H1 (cell line): ENCODE data around the gene KLHL26. TPM values are rescaled to one million over a fixed set of nuclear protein-coding genes. Genes with fewer than 3 reads are reported as not detected.

Source experiments
- CTCF ChIA-PET: fragments of 300-600 bp; sonication (Branson Sonifier 250); formaldehyde crosslinking; loops from one replicate; lab custom pipeline; 2021; ENCODE audit not compliant: partially characterized antibody; lab: Charles Lee
- POLR2A ChIA-PET: fragments of 300-600 bp; sonication (Branson Sonifier 250); formaldehyde crosslinking; loops from one replicate; lab custom pipeline; 2021; ENCODE audit warnings: inconsistent platforms; ENCODE audit not compliant: partially characterized antibody; lab: Charles Lee
- DNase-seq, 2 experiments: peaks; one replicate each; pipeline versions ENCODE4 v3.0.0 to v3.0.0-alpha.2; 2010 to 2022; ENCODE audit warnings: low spot score in 2 of 2, low read depth in 1 of 2, mixed read lengths in 1 of 2
- FAIRE-seq: peaks from 2 replicates; lab custom pipeline; 2011; peaks lifted over from hg19 to GRCh38; lab: Jason Lieb, UNC
- H2AFZ ChIP-seq: 2 replicates; pipeline ENCODE4 v1.8.1; 2012; ENCODE audit warnings: low read length, inconsistent platforms
- H2AK5ac ChIP-seq: 2 replicates; pipeline ENCODE4 v1.6.1; 2013; ENCODE audit warnings: low read depth, low read length
- H2BK120ac ChIP-seq: replicated peaks from 2 replicates; pipeline ENCODE3; 2013; ENCODE audit warnings: low read depth, low read length, inconsistent platforms
- H2BK12ac ChIP-seq: 2 replicates; pipeline ENCODE4 v1.6.1; 2013; ENCODE audit warnings: low read depth, low read length
- H2BK15ac ChIP-seq: 2 replicates; pipeline ENCODE4 v1.6.1; 2013; ENCODE audit warnings: low read length
- H2BK20ac ChIP-seq: 2 replicates; pipeline ENCODE4 v1.6.1; 2013; ENCODE audit warnings: low read length
- H2BK5ac ChIP-seq: 2 replicates; pipeline ENCODE4 v1.6.1; 2013; ENCODE audit warnings: low read depth, low read length
- H3K14ac ChIP-seq: 2 replicates; pipeline ENCODE4 v1.6.1; 2013; ENCODE audit warnings: inconsistent platforms; ENCODE audit not compliant: insufficient read length
- H3K18ac ChIP-seq: 2 replicates; pipeline ENCODE4 v1.6.1; 2013; ENCODE audit warnings: low read length; ENCODE audit errors: extremely low read depth
- H3K23ac ChIP-seq: 2 replicates; pipeline ENCODE4 v1.6.1; 2013; ENCODE audit warnings: inconsistent platforms; ENCODE audit not compliant: insufficient read length
- H3K23me2 ChIP-seq: 2 replicates; pipeline ENCODE4 v1.6.1; 2013; ENCODE audit warnings: low read depth, low read length
- H3K27ac ChIP-seq: 2 replicates; pipeline ENCODE4 v1.6.1; 2011; ENCODE audit warnings: low read depth, low read length, inconsistent platforms
- H3K27me3 ChIP-seq, 4 experiments: replicated peaks in 1 of 4; 1 replicate in 1 of 4; 2 replicates in 3 of 4; pipeline versions ENCODE4 v1.6.1 to v1.8.1; 2011 to 2013; ENCODE audit warnings: low read length in 3 of 4, mild to moderate bottlenecking in 3 of 4, inconsistent platforms in 2 of 4, mixed read lengths in 2 of 4, moderate library complexity in 1 of 4; ENCODE audit not compliant: control insufficient read depth in 3 of 4, insufficient read depth in 3 of 4; ENCODE audit errors: extremely low read depth in 1 of 4
- H3K36me3 ChIP-seq, 4 experiments: 2 replicates each; pipeline versions ENCODE4 v1.6.1 to v1.8.1; 2011 to 2013; ENCODE audit warnings: mild to moderate bottlenecking in 4 of 4, low read length in 3 of 4, moderate library complexity in 2 of 4, control low read depth in 1 of 4, inconsistent platforms in 1 of 4; ENCODE audit not compliant: insufficient read depth in 4 of 4, control insufficient read depth in 2 of 4
- H3K4ac ChIP-seq: replicated peaks from 2 replicates; pipeline ENCODE3; 2013; ENCODE audit warnings: low read length, low read depth, mixed read lengths, inconsistent platforms; ENCODE audit not compliant: insufficient read length
- H3K4me1 ChIP-seq, 4 experiments: replicated peaks in 1 of 4; 1 replicate in 1 of 4; 2 replicates in 3 of 4; pipeline versions ENCODE4 v1.6.1 to v1.8.1; 2011 to 2013; ENCODE audit warnings: low read length in 3 of 4, inconsistent platforms in 2 of 4, mixed read lengths in 1 of 4; ENCODE audit not compliant: insufficient read depth in 4 of 4, control insufficient read depth in 3 of 4
- H3K4me2 ChIP-seq, 2 experiments: 2 replicates each; pipeline versions ENCODE4 v1.6.1 to v1.8.1; 2011 to 2013; ENCODE audit warnings: low read depth in 2 of 2, low read length in 2 of 2, control low read depth in 1 of 2, inconsistent platforms in 1 of 2, mild to moderate bottlenecking in 1 of 2; ENCODE audit not compliant: insufficient read depth in 1 of 2
- H3K4me3 ChIP-seq, 4 experiments: fragments of 200-600, 300-600 bp in 1 of 4; sonication (generic), shearing (Covaris generic), sonication (Bioruptor Twin) in 1 of 4; 2 replicates each; pipeline versions ENCODE4 v1.5.1 to v1.8.1; 2011 to 2016; ENCODE audit warnings: low read length in 4 of 4, low read depth in 3 of 4, control low read depth in 2 of 4, inconsistent platforms in 2 of 4, mild to moderate bottlenecking in 2 of 4, mixed read lengths in 1 of 4, moderate library complexity in 1 of 4; ENCODE audit not compliant: insufficient read depth in 2 of 4; ENCODE audit errors: extremely low read depth in 1 of 4
- H3K56ac ChIP-seq: replicated peaks from 2 replicates; pipeline ENCODE3; 2013; ENCODE audit warnings: low read depth, mild to moderate bottlenecking, mixed read lengths, low read length, inconsistent platforms; ENCODE audit not compliant: insufficient read length
- H3K79me1 ChIP-seq: 2 replicates; pipeline ENCODE4 v1.6.1; 2013; ENCODE audit warnings: low read depth, low read length, control low read depth
- H3K79me2 ChIP-seq, 2 experiments: 2 replicates each; pipeline versions ENCODE4 v1.6.1 to v1.8.1; 2012 to 2013; ENCODE audit warnings: low read length in 2 of 2, mild to moderate bottlenecking in 2 of 2, inconsistent platforms in 1 of 2; ENCODE audit not compliant: insufficient read depth in 2 of 2, control insufficient read depth in 1 of 2
- H3K9ac ChIP-seq, 4 experiments: replicated peaks in 1 of 4; 1 replicate in 1 of 4; 2 replicates in 3 of 4; pipeline versions ENCODE4 v1.6.1 to v1.8.1; 2011 to 2013; ENCODE audit warnings: low read depth in 3 of 4, low read length in 3 of 4, control low read depth in 2 of 4, mild to moderate bottlenecking in 2 of 4, moderate library complexity in 2 of 4, inconsistent platforms in 1 of 4; ENCODE audit errors: extremely low read depth in 1 of 4
- H3K9me3 ChIP-seq, 2 experiments: 2 replicates each; pipeline versions ENCODE4 v1.6.1 to v1.8.1; 2012 to 2013; ENCODE audit warnings: mild to moderate bottlenecking in 2 of 2, moderate library complexity in 2 of 2, control low read depth in 1 of 2, inconsistent platforms in 1 of 2, low read depth in 1 of 2, low read length in 1 of 2, mixed read lengths in 1 of 2; ENCODE audit not compliant: insufficient read depth in 2 of 2
- H4K20me1 ChIP-seq, 2 experiments: replicated peaks in 1 of 2; 2 replicates each; pipeline versions ENCODE3 to v1.8.1; 2011 to 2013; ENCODE audit warnings: inconsistent platforms in 2 of 2, low read length in 2 of 2, mild to moderate bottlenecking in 1 of 2; ENCODE audit not compliant: insufficient read depth in 2 of 2, control insufficient read depth in 1 of 2
- H4K5ac ChIP-seq: 2 replicates; pipeline ENCODE4 v1.6.1; 2013; ENCODE audit warnings: low read length, low read depth, mixed read lengths, inconsistent platforms; ENCODE audit not compliant: insufficient read length
- H4K8ac ChIP-seq: 2 replicates; pipeline ENCODE4 v1.8.0; 2013; ENCODE audit warnings: mild to moderate bottlenecking, moderate library complexity, low read length, inconsistent platforms; ENCODE audit not compliant: insufficient read depth; ENCODE audit errors: extremely low read depth
- H4K91ac ChIP-seq: replicated peaks from 2 replicates; pipeline ENCODE3; 2013; ENCODE audit warnings: low read length, mixed read lengths, inconsistent platforms; ENCODE audit not compliant: insufficient read length
- SUZ12 ChIP-seq: fragments of 200-600 bp; sonication (generic); IDR thresholded peaks from 2 replicates; pipeline ENCODE4 v1.6.1; 2012; ENCODE audit warnings: mild to moderate bottlenecking, inconsistent platforms, low read length, moderate library complexity, mixed read lengths
- TEAD4 ChIP-seq: IDR thresholded peaks from 2 replicates; pipeline ENCODE4 v1.6.1; 2012; ENCODE audit warnings: low read depth, low read length, inconsistent platforms, mixed read lengths
- WGBS, 2 experiments: shearing (Covaris generic) in 1 of 2; methylation state at CpG; one replicate each; pipeline versions ENCODE4 v1.1.6 to v1.1.7; 2013 to 2015; ENCODE audit warnings: low lambda C conversion rate in 2 of 2, mixed read lengths in 2 of 2, inconsistent platforms in 1 of 2, low coverage in 1 of 2, missing lambda C conversion rate in 1 of 2; ENCODE audit not compliant: insufficient replicate concordance in 2 of 2, insufficient coverage in 1 of 2, insufficient read length in 1 of 2; ENCODE audit errors: extremely low coverage in 1 of 2, missing lambda C conversion rate in 1 of 2; 5-methylcytosine and 5-hydroxymethylcytosine counted together
- polyA plus RNA-seq, 7 experiments: library from polyadenylated mRNA; depleted of rRNA in 3 of 7; stranded (reverse) in 5 of 7; unstranded in 2 of 7; fragments of >200 nt in 5 of 7; fragments of 200-250 nt in 2 of 7; gene quantifications; 1 replicate in 5 of 7; 2 replicates in 1 of 7; 4 replicates in 1 of 7; pipeline versions ENCODE4 v1.2.1 to v1.2.3, GENCODE V29; 2011 to 2013; ENCODE audit warnings: missing spikeins in 2 of 7, mixed read lengths in 2 of 7
- total RNA-seq: library from RNA; stranded (reverse); fragmentation: NEBNext Ultra II Directional; extraction: Animal tissue kit (Norgen Biotek cat#: 25700); gene quantifications from 2 replicates; pipeline ENCODE4 v1.2.1, GENCODE V29; 2021

Gene KLHL26
- total and polyA plus RNA-seq, 2 of the 8 experiments (the other 6 are each of a cell fraction or from before 2014, with no cell fraction given) = 2.2 to 8.8 TPM

GRCh38 chr19:18613589-18614234 is 23.1 kb upstream of the KLHL26 start:
- Histone ChIP-seq H3K4ac (peak overlapping the region; percentile 14), H4K5ac (no peak overlapping the region), H4K8ac (peak overlapping the region; percentile 65; the same call in 1 of the 2 replicates), H3K27me3 (peaks cover 47 to 66% (median 62%) of the 10 kb centered on the region in 4 experiments), H2AK5ac (no peak overlapping the region; the same call in 1 of the 2 replicates), H3K4me2 (peak overlapping the region; percentile 95 to 96), H2BK120ac (no peak overlapping the region), H3K79me1 (no peaks in the 10 kb centered on the region), H4K20me1 (peaks cover 0 to 12% of the 10 kb centered on the region in 2 experiments), H3K36me3 (peaks cover 0 to 3% (median 0%) of the 10 kb centered on the region in 4 experiments; a peak in 1 of 8 replicates), H2BK20ac (peak overlapping the region; percentile 48; the same call in 1 of the 2 replicates), H3K27ac (no peak overlapping the region), H4K91ac (peak overlapping the region; percentile 65), H2AFZ (no peak overlapping the region), H2BK5ac (no peak overlapping the region), H2BK12ac (peak overlapping the region; percentile 75; the same call in 1 of the 2 replicates), H3K79me2 (no peaks in the 10 kb centered on the region), H3K18ac (peak overlapping the region; percentile 60), H3K4me1 (peaks cover 19 to 38% (median 28%) of the 10 kb centered on the region in 4 experiments), H3K9me3 (no peaks in the 10 kb centered on the region), H3K14ac (no peak overlapping the region), H3K23me2 (peaks cover 21% of the 10 kb centered on the region), H3K9ac (no peak overlapping the region; a peak in 1 of 7 replicates), H3K4me3 (peak overlapping the region; percentile 26 to 75 (median 48); a peak in 5 of 8 replicates), H3K23ac (no peak overlapping the region), H3K56ac (no peak overlapping the region), H2BK15ac (no peak overlapping the region; the same call in 1 of the 2 replicates)
- FAIRE-seq (no peak), DNase-seq (no peak)
- ChIA-PET CTCF (interaction anchor here (0.8 to 1.6 kb wide), 9 partner anchors 9 to 144 kb away, joined by 3 to 7 read pairs (median 4); no protein-coding TSS in a partner anchor), POLR2A (interaction anchor here (1.1 to 2.9 kb wide), 4 partner anchors 18 to 24 kb away, joined by 3 to 21 read pairs (median 8); partner anchors contain the start of gene REX1BD)
- TF ChIP-seq SUZ12 = peak; percentile 0; the same call in 1 of the 2 replicates
- TF ChIP-seq TEAD4 = no peak
- 28% methylated on average over 19 of the region's 23 CpGs; no CpG with 5 or more reads in 1 of the 2 experiments for WGBS, 2 experiments
